Keratinocyte (primary cell): ENCODE data around the gene SLC16A7. TPM values are rescaled to one million over a fixed set of nuclear protein-coding genes. Genes with fewer than 3 reads are reported as not detected.

Source experiments
- DNase-seq: peaks from one replicate; pipeline ENCODE4 v3.0.0-alpha.2; 2011; ENCODE audit warnings: low read depth, missing footprints, low spot score
- FAIRE-seq: peaks from 2 replicates; lab custom pipeline; 2011; peaks lifted over from hg19 to GRCh38; lab: Jason Lieb, UNC
- H2AFZ ChIP-seq: 2 replicates; pipeline ENCODE4 v1.6.0; 2012; ENCODE audit warnings: low read length, control low read depth, inconsistent platforms; ENCODE audit not compliant: control insufficient read depth
- H3K27ac ChIP-seq: 2 replicates; pipeline ENCODE4 v1.5.1; 2011; ENCODE audit warnings: low read length; ENCODE audit not compliant: control insufficient read depth, insufficient read depth
- H3K27me3 ChIP-seq: 3 replicates; pipeline ENCODE4 v1.6.0; 2011; ENCODE audit warnings: low read length; ENCODE audit not compliant: control insufficient read depth, insufficient read depth; ENCODE audit errors: extremely low read depth
- H3K36me3 ChIP-seq, 2 experiments: 2 replicates in 1 of 2; 3 replicates in 1 of 2; pipeline ENCODE4 v1.5.1; 2011; ENCODE audit warnings: low read length in 2 of 2, mild to moderate bottlenecking in 1 of 2; ENCODE audit not compliant: control insufficient read depth in 2 of 2, insufficient read depth in 2 of 2; ENCODE audit errors: extremely low read depth in 1 of 2
- H3K4me1 ChIP-seq: 3 replicates; pipeline ENCODE4 v1.5.1; 2011; ENCODE audit warnings: low read length; ENCODE audit not compliant: control insufficient read depth, insufficient read depth; ENCODE audit errors: extremely low read depth
- H3K4me2 ChIP-seq: 3 replicates; pipeline ENCODE4 v1.6.0; 2011; ENCODE audit warnings: low read depth, low read length; ENCODE audit not compliant: control insufficient read depth, insufficient read depth; ENCODE audit errors: extremely low read depth
- H3K4me3 ChIP-seq, 3 experiments: fragments of 200-600 bp in 1 of 3; sonication (generic) in 1 of 3; 2 replicates in 2 of 3; 3 replicates in 1 of 3; pipeline ENCODE4 v1.5.1; 2011 to 2016; ENCODE audit warnings: low read length in 3 of 3, mild to moderate bottlenecking in 3 of 3, control low read depth in 2 of 3, inconsistent platforms in 1 of 3, low read depth in 1 of 3, mixed read lengths in 1 of 3, mixed run types in 1 of 3, moderate library complexity in 1 of 3; ENCODE audit not compliant: control insufficient read depth in 2 of 3, insufficient read depth in 2 of 3; ENCODE audit errors: extremely low read depth in 1 of 3
- H3K79me2 ChIP-seq: 2 replicates; pipeline ENCODE4 v1.6.0; 2012; ENCODE audit warnings: low read length; ENCODE audit not compliant: control insufficient read depth, insufficient read depth
- H3K9ac ChIP-seq: 3 replicates; pipeline ENCODE4 v1.6.0; 2011; ENCODE audit warnings: low read length; ENCODE audit not compliant: control insufficient read depth, insufficient read depth; ENCODE audit errors: extremely low read depth
- H3K9me1 ChIP-seq: 3 replicates; pipeline ENCODE4 v1.6.0; 2011; ENCODE audit warnings: low read length; ENCODE audit not compliant: control insufficient read depth, insufficient read depth; ENCODE audit errors: extremely low read depth
- H3K9me3 ChIP-seq: 2 replicates; pipeline ENCODE4 v1.5.1; 2012; ENCODE audit warnings: low read depth, low read length; ENCODE audit not compliant: control insufficient read depth
- H4K20me1 ChIP-seq: 3 replicates; pipeline ENCODE4 v1.6.0; 2011; ENCODE audit warnings: low read length; ENCODE audit not compliant: control insufficient read depth, insufficient read depth; ENCODE audit errors: extremely low read depth
- EZH2 ChIP-seq: IDR thresholded peaks from one replicate; pipeline ENCODE4 v1.6.1; 2012; ENCODE audit warnings: inconsistent platforms, mild to moderate bottlenecking, low read length, moderate library complexity
- dilution Hi-C: fragments of 300-500 bp; cut with MboI; formaldehyde crosslinking; loops from one replicate; pipeline ENCODE4 v1.7.0; 2020; ENCODE audit warnings: low sequenced_read_pairs; ENCODE audit not compliant: extremely low pct_ligation_motif_present
- polyA plus RNA-seq, 5 experiments: library from polyadenylated mRNA; depleted of rRNA in 3 of 5; stranded (reverse) in 3 of 5; stranded (forward) in 1 of 5; unstranded in 1 of 5; fragments of >200 nt; gene quantifications; 1 replicate in 1 of 5; 2 replicates in 3 of 5; 3 replicates in 1 of 5; pipeline versions ENCODE4 v1.2.1 to v1.2.3, GENCODE V29; 2011 to 2012; ENCODE audit warnings: missing spikeins in 2 of 5, low read depth in 1 of 5, low replicate concordance in 1 of 5
- TF ChIP-seq, protein P1 (sequence below), 3 experiments: IDR thresholded peaks in 1 of 3; conservative IDR thresholded peaks in 1 of 3; optimal IDR thresholded peaks in 1 of 3; 2 replicates in 2 of 3; 3 replicates in 1 of 3; pipeline versions ENCODE3 to v1.5.1; 2011; ENCODE audit warnings: low read length in 3 of 3, mild to moderate bottlenecking in 3 of 3, moderate library complexity in 2 of 3, control low read depth in 1 of 3, inconsistent platforms in 1 of 3; ENCODE audit not compliant: insufficient read depth in 2 of 3; ENCODE audit errors: extremely low read depth in 1 of 3

SLC16A7 gene
- polyA plus RNA-seq, 1 donor (not counting 4 experiments of a cell fraction or from before 2014, with no cell fraction given): 0.87 TPM

DNA sequence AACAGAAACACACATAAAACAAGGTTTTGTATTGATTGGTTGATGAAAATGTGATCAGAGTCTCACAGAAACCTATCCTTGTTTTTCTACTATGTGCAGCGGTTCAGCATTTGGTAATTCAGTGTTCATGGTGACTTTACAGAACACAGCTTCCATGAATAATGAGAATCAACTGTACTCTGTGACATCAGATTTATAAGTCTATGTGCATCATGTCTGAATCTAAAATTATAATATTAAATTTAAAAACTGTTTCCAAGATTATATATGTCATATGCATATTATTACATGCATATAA is 104.3 kb downstream of the SLC16A7 start:
- Histone ChIP-seq H2AFZ (no peak overlapping the region), H3K4me3 (no peak overlapping the region), H3K79me2 (no peaks in the 10 kb centered on the region), H3K36me3 (no peaks in the 10 kb centered on the region), H3K4me1 (peaks cover 5% of the 10 kb centered on the region), H3K9me1 (no peaks in the 10 kb centered on the region), H3K9me3 (no peaks in the 10 kb centered on the region), H3K9ac (no peak overlapping the region), H3K27ac (no peak overlapping the region), H3K4me2 (no peak overlapping the region), H3K27me3 (no peaks in the 10 kb centered on the region), H4K20me1 (no peaks in the 10 kb centered on the region)
- TF ChIP-seq, protein P1, sequence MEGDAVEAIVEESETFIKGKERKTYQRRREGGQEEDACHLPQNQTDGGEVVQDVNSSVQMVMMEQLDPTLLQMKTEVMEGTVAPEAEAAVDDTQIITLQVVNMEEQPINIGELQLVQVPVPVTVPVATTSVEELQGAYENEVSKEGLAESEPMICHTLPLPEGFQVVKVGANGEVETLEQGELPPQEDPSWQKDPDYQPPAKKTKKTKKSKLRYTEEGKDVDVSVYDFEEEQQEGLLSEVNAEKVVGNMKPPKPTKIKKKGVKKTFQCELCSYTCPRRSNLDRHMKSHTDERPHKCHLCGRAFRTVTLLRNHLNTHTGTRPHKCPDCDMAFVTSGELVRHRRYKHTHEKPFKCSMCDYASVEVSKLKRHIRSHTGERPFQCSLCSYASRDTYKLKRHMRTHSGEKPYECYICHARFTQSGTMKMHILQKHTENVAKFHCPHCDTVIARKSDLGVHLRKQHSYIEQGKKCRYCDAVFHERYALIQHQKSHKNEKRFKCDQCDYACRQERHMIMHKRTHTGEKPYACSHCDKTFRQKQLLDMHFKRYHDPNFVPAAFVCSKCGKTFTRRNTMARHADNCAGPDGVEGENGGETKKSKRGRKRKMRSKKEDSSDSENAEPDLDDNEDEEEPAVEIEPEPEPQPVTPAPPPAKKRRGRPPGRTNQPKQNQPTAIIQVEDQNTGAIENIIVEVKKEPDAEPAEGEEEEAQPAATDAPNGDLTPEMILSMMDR (optimal IDR thresholded peaks at IDR 0.05 in 1 of 3, IDR thresholded peaks at IDR 0.05 in 1 of 3, conservative IDR thresholded peaks at IDR 0.05 in 1 of 3; ENCODE audit: extremely low read depth in 1 of 3, insufficient read depth in 2 of 3, low read length in 3 of 3): no peak
- TF ChIP-seq EZH2: no peak
- dilution Hi-C loops: no loop called here
- FAIRE-seq (no peak), DNase-seq (no peak)

DNA sequence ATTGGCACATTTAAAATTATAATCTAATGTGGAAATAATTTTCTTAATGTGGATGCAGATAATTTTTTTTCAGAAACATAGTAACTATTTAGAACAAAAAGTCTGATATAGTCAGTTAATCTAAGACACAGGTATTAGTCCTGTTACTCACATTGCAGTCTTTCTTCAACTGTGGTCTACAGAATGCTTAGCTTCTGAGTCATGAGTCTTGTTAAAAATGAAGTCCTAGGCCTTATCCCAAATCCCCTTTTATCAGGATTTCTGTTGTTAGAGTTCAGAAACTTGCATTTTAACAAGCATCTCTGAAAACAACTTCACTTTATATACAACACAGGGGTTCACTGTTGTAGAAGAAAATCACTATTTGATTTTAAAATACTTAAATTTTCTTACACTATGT is 112.2 kb downstream of the SLC16A7 start:
- dilution Hi-C loops: no loop called here

More for the DNA sequence above, 112.2 kb downstream of the SLC16A7 start:
- no peaks in the 10 kb centered on the region for H3K36me3 ChIP-seq
- peaks cover 7% of the 10 kb centered on the region for H3K4me1 ChIP-seq
- peak; percentile 59 for FAIRE-seq
- peak; percentile 9 for DNase-seq
- H3K4me3 ChIP-seq: no peak overlapping the region
- no peaks in the 10 kb centered on the region for H3K27me3 ChIP-seq
- no peak overlapping the region for H3K4me2 ChIP-seq
- TF ChIP-seq, protein P1 (optimal IDR thresholded peaks at IDR 0.05 in 1 of 3, IDR thresholded peaks at IDR 0.05 in 1 of 3, conservative IDR thresholded peaks at IDR 0.05 in 1 of 3; ENCODE audit: extremely low read depth in 1 of 3, insufficient read depth in 2 of 3, low read length in 3 of 3): no peak
- TF ChIP-seq EZH2: no peak
- H2AFZ ChIP-seq: no peak overlapping the region
- no peaks in the 10 kb centered on the region for H3K9me1 ChIP-seq
- no peak overlapping the region for H3K9ac ChIP-seq
- H4K20me1 ChIP-seq: no peaks in the 10 kb centered on the region
- no peaks in the 10 kb centered on the region for H3K9me3 ChIP-seq
- no peaks in the 10 kb centered on the region for H3K79me2 ChIP-seq
- no peak overlapping the region for H3K27ac ChIP-seq
